ENCODE measurements around the gene TEAD1.

- TF ChIP-seq CBX5 (IDR thresholded peaks at IDR 0.05; ENCODE audit: low read depth) (no peak), POLR2A (IDR thresholded peaks at IDR 0.05; ENCODE audit: low read depth, low read length) (no peak), GABPA (IDR thresholded peaks at IDR 0.05; ENCODE audit: low read depth) (no peak), MYB (IDR thresholded peaks at IDR 0.05; ENCODE audit: borderline replicate concordance, low read depth, low read length) (no peak)
- TF ChIP-seq, protein P1, sequence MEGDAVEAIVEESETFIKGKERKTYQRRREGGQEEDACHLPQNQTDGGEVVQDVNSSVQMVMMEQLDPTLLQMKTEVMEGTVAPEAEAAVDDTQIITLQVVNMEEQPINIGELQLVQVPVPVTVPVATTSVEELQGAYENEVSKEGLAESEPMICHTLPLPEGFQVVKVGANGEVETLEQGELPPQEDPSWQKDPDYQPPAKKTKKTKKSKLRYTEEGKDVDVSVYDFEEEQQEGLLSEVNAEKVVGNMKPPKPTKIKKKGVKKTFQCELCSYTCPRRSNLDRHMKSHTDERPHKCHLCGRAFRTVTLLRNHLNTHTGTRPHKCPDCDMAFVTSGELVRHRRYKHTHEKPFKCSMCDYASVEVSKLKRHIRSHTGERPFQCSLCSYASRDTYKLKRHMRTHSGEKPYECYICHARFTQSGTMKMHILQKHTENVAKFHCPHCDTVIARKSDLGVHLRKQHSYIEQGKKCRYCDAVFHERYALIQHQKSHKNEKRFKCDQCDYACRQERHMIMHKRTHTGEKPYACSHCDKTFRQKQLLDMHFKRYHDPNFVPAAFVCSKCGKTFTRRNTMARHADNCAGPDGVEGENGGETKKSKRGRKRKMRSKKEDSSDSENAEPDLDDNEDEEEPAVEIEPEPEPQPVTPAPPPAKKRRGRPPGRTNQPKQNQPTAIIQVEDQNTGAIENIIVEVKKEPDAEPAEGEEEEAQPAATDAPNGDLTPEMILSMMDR (IDR thresholded peaks at IDR 0.05 in 2 of 3, conservative IDR thresholded peaks at IDR 0.05 in 1 of 3; ENCODE audit: control insufficient read depth in 2 of 3, extremely low read depth in 1 of 3, insufficient read depth in 1 of 3, low read depth in 3 of 3, low read length in 3 of 3) = no peak
Measured at GRCh38 chr11:12783765-12784164, 109.5 kb downstream of the TEAD1 start.
